Measurements from ENCODE around the gene SUPT3H. TPM values are rescaled to one million over a fixed set of nuclear protein-coding genes. Genes with fewer than 3 reads are reported as not detected.

Gene SUPT3H
- total and polyA plus RNA-seq, 2 of the 13 experiments (the other 11 are each of a cell fraction or from before 2014, with no cell fraction given) = 11.9 to 36.1 TPM

GRCh38 chr6:44806656-44807055 is 571.1 kb downstream of the SUPT3H start:
- FAIRE-seq (no peak), DNase-seq (ENCODE audit: low spot score) (no peak), ATAC-seq (peak; percentile 36)
- no peak overlapping the region for H2AFZ ChIP-seq (ENCODE audit: low read length)
- POLR2A ChIA-PET = no interaction called here
- H3K27me3 ChIP-seq (ENCODE audit: control insufficient read depth in 1 of 2, insufficient read depth in 2 of 2, low read length in 2 of 2) = no peaks in the 10 kb centered on the region
- no peaks in the 10 kb centered on the region for H3K9me3 ChIP-seq (ENCODE audit: low read length)
- WGBS (ENCODE audit: low lambda C conversion rate) = 47% methylated on average over 5 of the region's 5 CpGs
- H3K4me2 ChIP-seq (ENCODE audit: low read depth, low read length) = no peak overlapping the region
- no peaks in the 10 kb centered on the region for H3K79me2 ChIP-seq (ENCODE audit: insufficient read depth, low read length)
- TF ChIP-seq ZNF17 (CRISPR knock-in tag; IDR thresholded peaks at IDR 0.05) (no peak), NONO (IDR thresholded peaks at IDR 0.05) (no peak), NONO (CRISPR knock-in tag; conservative IDR thresholded peaks at IDR 0.05) (no peak)
- H3K36me3 ChIP-seq (replicated peaks in 1 of 2; ENCODE audit: control insufficient read depth in 1 of 2, insufficient read depth in 2 of 2, low read length in 2 of 2) = no peaks in the 10 kb centered on the region
- CTCF ChIA-PET (ENCODE audit: low intra/inter-chr PET ratio, low total read pairs) = no interaction called here
- H4K20me1 ChIP-seq (ENCODE audit: insufficient read depth, low read length) = no peaks in the 10 kb centered on the region
- BruUV-seq (replicated peaks) = no TSS peak
- intact Hi-C loops (cut with micrococcal nuclease; ENCODE audit: unreplicated experiment) (no loop called here), in situ Hi-C loops (cut with HindIII; ENCODE audit: extremely low pct_ligation_motif_present, low pct_unique_long_range_greater_than_20kb) (no loop called here)
- H3K9ac ChIP-seq (ENCODE audit: insufficient read depth, low read depth, low read length) = no peak overlapping the region
- no peak overlapping the region for H3K27ac ChIP-seq (ENCODE audit: extremely low read length, insufficient read depth, low read length)
- H3K4me1 ChIP-seq (ENCODE audit: insufficient read depth, low read length) = peaks cover 8% of the 10 kb centered on the region
- no peak overlapping the region for H3K4me3 ChIP-seq (replicated peaks in 1 of 3; ENCODE audit: insufficient read depth in 1 of 3, low read depth in 2 of 3, low read length in 3 of 3)

GRCh38 chr6:44805238-44805846 is 572.4 kb downstream of the SUPT3H start:
- FAIRE-seq = no peak
- H3K36me3 ChIP-seq (replicated peaks in 1 of 2; ENCODE audit: control insufficient read depth in 1 of 2, insufficient read depth in 2 of 2, low read length in 2 of 2) = no peaks in the 10 kb centered on the region
- H4K20me1 ChIP-seq (ENCODE audit: insufficient read depth, low read length) = no peaks in the 10 kb centered on the region
- H3K4me2 ChIP-seq (ENCODE audit: low read depth, low read length) = no peak overlapping the region
- no peaks in the 10 kb centered on the region for H3K79me2 ChIP-seq (ENCODE audit: insufficient read depth, low read length)
- in situ Hi-C loops (cut with HindIII; ENCODE audit: extremely low pct_ligation_motif_present, low pct_unique_long_range_greater_than_20kb) (no loop called here), intact Hi-C loops (cut with micrococcal nuclease; ENCODE audit: unreplicated experiment) (no loop called here)
- ChIA-PET CTCF (ENCODE audit: low intra/inter-chr PET ratio, low total read pairs) (no interaction called here), POLR2A (no interaction called here)
- no peak overlapping the region for H2AFZ ChIP-seq (ENCODE audit: low read length)
- H3K27me3 ChIP-seq (ENCODE audit: control insufficient read depth in 1 of 2, insufficient read depth in 2 of 2, low read length in 2 of 2) = peaks cover 0 to 7% of the 10 kb centered on the region in 2 experiments; a peak in 2 of 5 replicates
- BruUV-seq (replicated peaks) = no TSS peak
- DNase-seq (ENCODE audit: low spot score) = no peak
- no peak overlapping the region for H3K9ac ChIP-seq (ENCODE audit: insufficient read depth, low read depth, low read length)
- H3K4me1 ChIP-seq (ENCODE audit: insufficient read depth, low read length) = peaks cover 11% of the 10 kb centered on the region
- H3K9me3 ChIP-seq (ENCODE audit: low read length) = no peaks in the 10 kb centered on the region
- ATAC-seq = no peak
- H3K27ac ChIP-seq (ENCODE audit: extremely low read length, insufficient read depth, low read length) = no peak overlapping the region
- WGBS (ENCODE audit: low lambda C conversion rate) = 79% methylated on average over 7 of the region's 7 CpGs
- H3K4me3 ChIP-seq (replicated peaks in 1 of 3; ENCODE audit: insufficient read depth in 1 of 3, low read depth in 2 of 3, low read length in 3 of 3) = no peak overlapping the region
- TF ChIP-seq SMAD1 (CRISPR knock-in tag; IDR thresholded peaks at IDR 0.05; ENCODE audit: borderline replicate concordance, low read depth) (no peak), ZNF572 (CRISPR knock-in tag; IDR thresholded peaks at IDR 0.05) (no peak), RBM39 (IDR thresholded peaks at IDR 0.05; ENCODE audit: low read depth, low read length, poor library complexity, severe bottlenecking) (no peak), ZNF547 (CRISPR knock-in tag; IDR thresholded peaks at IDR 0.05) (no peak), NFE2 (CRISPR knock-in tag; IDR thresholded peaks at IDR 0.05) (no peak), EEA1 (CRISPR knock-in tag; IDR thresholded peaks at IDR 0.05; ENCODE audit: borderline replicate concordance) (no peak), MLX (CRISPR knock-in tag; IDR thresholded peaks at IDR 0.05) (no peak), CREB1 (IDR thresholded peaks at IDR 0.05) (peak; percentile 69), CREB1 (CRISPR knock-in tag; IDR thresholded peaks at IDR 0.05) (no peak), TGIF2 (CRISPR knock-in tag; IDR thresholded peaks at IDR 0.05) (no peak), GABPB1 (CRISPR knock-in tag; IDR thresholded peaks at IDR 0.05) (no peak), TAF15 (IDR thresholded peaks at IDR 0.05; ENCODE audit: low read depth, low read length, poor library complexity, severe bottlenecking) (no peak), HNRNPUL1 (IDR thresholded peaks at IDR 0.05; ENCODE audit: low read depth, low read length) (no peak), ZEB1 (IDR thresholded peaks at IDR 0.05; ENCODE audit: insufficient replicate concordance, low read depth) (no peak), SMAD3 (CRISPR knock-in tag; IDR thresholded peaks at IDR 0.05) (no peak), ATAD3A (CRISPR knock-in tag; IDR thresholded peaks at IDR 0.05) (no peak)
- TF ChIP-seq, protein P1, sequence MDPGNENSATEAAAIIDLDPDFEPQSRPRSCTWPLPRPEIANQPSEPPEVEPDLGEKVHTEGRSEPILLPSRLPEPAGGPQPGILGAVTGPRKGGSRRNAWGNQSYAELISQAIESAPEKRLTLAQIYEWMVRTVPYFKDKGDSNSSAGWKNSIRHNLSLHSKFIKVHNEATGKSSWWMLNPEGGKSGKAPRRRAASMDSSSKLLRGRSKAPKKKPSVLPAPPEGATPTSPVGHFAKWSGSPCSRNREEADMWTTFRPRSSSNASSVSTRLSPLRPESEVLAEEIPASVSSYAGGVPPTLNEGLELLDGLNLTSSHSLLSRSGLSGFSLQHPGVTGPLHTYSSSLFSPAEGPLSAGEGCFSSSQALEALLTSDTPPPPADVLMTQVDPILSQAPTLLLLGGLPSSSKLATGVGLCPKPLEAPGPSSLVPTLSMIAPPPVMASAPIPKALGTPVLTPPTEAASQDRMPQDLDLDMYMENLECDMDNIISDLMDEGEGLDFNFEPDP (CRISPR knock-in tag; conservative IDR thresholded peaks at IDR 0.05) = no peak

Data from HepG2 (cell line).